HepG2 (cell line): ENCODE measurements around the gene PRSS21. TPM values are rescaled to one million over a fixed set of nuclear protein-coding genes. Genes with fewer than 3 reads are reported as not detected.

Experiments
- ATAC-seq: fragments of 200-7000 bp; cut with Tn5 transposase; 3 replicates; pipeline ENCODE4 v1.9.1; 2020; ENCODE audit warnings: mild to moderate bottlenecking, moderate library complexity
- BruUV-seq: library from RNA; stranded (reverse); fragments of 400-500 nt; replicated peaks from 2 replicates; lab custom pipeline; 2021; lab: Mats Ljungman, UMichigan
- CTCF ChIA-PET: fragments of 300-600 bp; formaldehyde crosslinking; extraction: SDS; loops from one replicate; lab custom pipeline; 2021; ENCODE audit warnings: low total read pairs, inconsistent platforms, low intra/inter-chr PET ratio; lab: Yijun Ruan, JAX
- POLR2A ChIA-PET: fragments of 350-600 bp; sonication (Branson Sonifier 250); formaldehyde crosslinking; loops from one replicate; lab custom pipeline; 2020; ENCODE audit warnings: antibody characterized with exemption, inconsistent platforms; lab: Yijun Ruan, JAX
- DNase-seq: peaks from one replicate; pipeline ENCODE4 v3.0.0-alpha.2; 2015; ENCODE audit warnings: low spot score
- FAIRE-seq: peaks from 3 replicates; lab custom pipeline; 2011; peaks lifted over from hg19 to GRCh38; lab: Jason Lieb, UNC
- H2AFZ ChIP-seq: one replicate; pipeline ENCODE4 v1.6.1; 2011; ENCODE audit warnings: low read length, inconsistent platforms
- H3K27ac ChIP-seq: fragments of 300-600 bp; 3 replicates; pipeline ENCODE4 v1.8.0; 2011; ENCODE audit warnings: mixed run types, mild to moderate bottlenecking, mixed read lengths, low read length, inconsistent platforms; ENCODE audit not compliant: insufficient read depth; ENCODE audit errors: extremely low read length
- H3K27me3 ChIP-seq, 2 experiments: fragments of 200-600 bp in 1 of 2; 2 replicates in 1 of 2; 3 replicates in 1 of 2; pipeline versions ENCODE4 v1.6.0 to v1.8.0; 2011; ENCODE audit warnings: low read length in 2 of 2, mild to moderate bottlenecking in 2 of 2, moderate library complexity in 2 of 2, inconsistent platforms in 1 of 2; ENCODE audit not compliant: insufficient read depth in 2 of 2, control insufficient read depth in 1 of 2
- H3K36me3 ChIP-seq, 2 experiments: fragments of 200-600 bp in 1 of 2; replicated peaks in 1 of 2; 2 replicates in 1 of 2; 3 replicates in 1 of 2; pipeline versions ENCODE4 v1.5.1 to v1.8.0; 2011; ENCODE audit warnings: low read length in 2 of 2, inconsistent platforms in 1 of 2; ENCODE audit not compliant: insufficient read depth in 2 of 2, control insufficient read depth in 1 of 2
- H3K4me1 ChIP-seq: 2 replicates; pipeline ENCODE4 v1.5.1; 2012; ENCODE audit warnings: low read length, inconsistent platforms; ENCODE audit not compliant: insufficient read depth
- H3K4me2 ChIP-seq: 2 replicates; pipeline ENCODE4 v1.6.0; 2011; ENCODE audit warnings: low read depth, low read length, inconsistent platforms
- H3K4me3 ChIP-seq, 3 experiments: fragments of 200-600 bp in 1 of 3; sonication (generic), shearing (Covaris generic) in 1 of 3; replicated peaks in 1 of 3; 2 replicates each; pipeline ENCODE4 v1.5.1; 2011 to 2016; ENCODE audit warnings: low read length in 3 of 3, inconsistent platforms in 2 of 3, low read depth in 2 of 3, mild to moderate bottlenecking in 2 of 3, control low read depth in 1 of 3, mixed read lengths in 1 of 3; ENCODE audit not compliant: insufficient read depth in 1 of 3
- H3K79me2 ChIP-seq: one replicate; pipeline ENCODE4 v1.6.1; 2011; ENCODE audit warnings: low read length, inconsistent platforms; ENCODE audit not compliant: insufficient read depth
- H3K9ac ChIP-seq: 2 replicates; pipeline ENCODE4 v1.6.0; 2011; ENCODE audit warnings: mild to moderate bottlenecking, low read depth, low read length, inconsistent platforms; ENCODE audit not compliant: insufficient read depth
- H3K9me3 ChIP-seq: 2 replicates; pipeline ENCODE4 v1.5.1; 2012; ENCODE audit warnings: mild to moderate bottlenecking, low read length
- H4K20me1 ChIP-seq: 2 replicates; pipeline ENCODE4 v1.6.0; 2011; ENCODE audit warnings: inconsistent platforms, mild to moderate bottlenecking, low read length, moderate library complexity; ENCODE audit not compliant: insufficient read depth
- CCDC6 ChIP-seq: sonication (generic); formaldehyde crosslinking; IDR thresholded peaks from 2 replicates; pipeline ENCODE4 v1.8.1; 2022; ENCODE audit warnings: mild to moderate bottlenecking, missing genetic modification reagents, moderate library complexity
- PAF1 ChIP-seq: IDR thresholded peaks from 2 replicates; pipeline ENCODE4 v1.6.1; 2016; ENCODE audit warnings: missing genetic modification reagents, missing compliant biosample characterization
- PRMT3 ChIP-seq: sonication (generic); formaldehyde crosslinking; IDR thresholded peaks from 2 replicates; pipeline ENCODE4 v1.8.1; 2022; ENCODE audit warnings: low read depth, mild to moderate bottlenecking, moderate library complexity, missing genetic modification reagents, borderline replicate concordance
- TSC22D2 ChIP-seq: sonication (generic); formaldehyde crosslinking; IDR thresholded peaks from 2 replicates; pipeline ENCODE4 v1.5.1; 2020; ENCODE audit warnings: missing genetic modification reagents, mild to moderate bottlenecking, borderline replicate concordance
- YY1 ChIP-seq: IDR thresholded peaks from 2 replicates; pipeline ENCODE4 v1.6.1; 2011; ENCODE audit warnings: low read length, low read depth, moderate library complexity, mild to moderate bottlenecking; ENCODE audit not compliant: insufficient read depth, insufficient replicate concordance
- ZNF674 ChIP-seq: sonication (generic); formaldehyde crosslinking; IDR thresholded peaks from 2 replicates; pipeline ENCODE4 v1.5.0; 2020; ENCODE audit warnings: low read depth, mild to moderate bottlenecking, missing genetic modification reagents
- ZZZ3 ChIP-seq: sonication (generic); formaldehyde crosslinking; IDR thresholded peaks from 2 replicates; pipeline ENCODE4 v1.4.0; 2020; ENCODE audit warnings: missing genetic modification reagents, mild to moderate bottlenecking, borderline replicate concordance
- WGBS: methylation state at CpG from one replicate; pipeline ENCODE4 v1.1.6; 2017; ENCODE audit warnings: low lambda C conversion rate; 5-methylcytosine and 5-hydroxymethylcytosine counted together
- in situ Hi-C: cut with HindIII; loops from 2 replicates; pipeline ENCODE4 v1.10.0; 2017; ENCODE audit warnings: low pct_unique_long_range_greater_than_20kb; ENCODE audit not compliant: extremely low pct_ligation_motif_present
- intact Hi-C: fragments of 100-400 bp; cut with micrococcal nuclease; formaldehyde crosslinking; loops from one replicate; pipeline ENCODE4 v1.10.0; 2022; ENCODE audit not compliant: unreplicated experiment
- polyA plus RNA-seq, 8 experiments: library from polyadenylated mRNA; depleted of rRNA in 3 of 8; stranded (reverse) in 7 of 8; unstranded in 1 of 8; fragments of >200 nt; fragmentation: Illumina TruSeq in 4 of 8; extraction: Trizol in 4 of 8; gene quantifications; 2 replicates each; pipeline versions ENCODE4 v1.2.1 to v1.2.3, GENCODE V29; 2011 to 2016; ENCODE audit warnings: low read depth in 4 of 8, missing spikeins in 1 of 8, mixed read lengths in 1 of 8; ENCODE audit not compliant: insufficient read depth in 1 of 8
- total RNA-seq, 5 experiments: library from RNA; depleted of rRNA; stranded (reverse); fragments of >200 nt; fragmentation: Illumina TruSeq; extraction: Trizol; gene quantifications; 2 replicates each; pipeline ENCODE4 v1.2.3, GENCODE V29; 2016; ENCODE audit warnings: low read depth in 1 of 5
- TF ChIP-seq, protein P1 (sequence below): sonication (generic); formaldehyde crosslinking; IDR thresholded peaks from 2 replicates; pipeline ENCODE4 v1.8.1; 2023; ENCODE audit warnings: mild to moderate bottlenecking, moderate library complexity, missing genetic modification reagents

PRSS21 gene
- total and polyA plus RNA-seq, 2 of the 13 experiments (the other 11 are each of a cell fraction or from before 2014, with no cell fraction given), result not detected

DNA sequence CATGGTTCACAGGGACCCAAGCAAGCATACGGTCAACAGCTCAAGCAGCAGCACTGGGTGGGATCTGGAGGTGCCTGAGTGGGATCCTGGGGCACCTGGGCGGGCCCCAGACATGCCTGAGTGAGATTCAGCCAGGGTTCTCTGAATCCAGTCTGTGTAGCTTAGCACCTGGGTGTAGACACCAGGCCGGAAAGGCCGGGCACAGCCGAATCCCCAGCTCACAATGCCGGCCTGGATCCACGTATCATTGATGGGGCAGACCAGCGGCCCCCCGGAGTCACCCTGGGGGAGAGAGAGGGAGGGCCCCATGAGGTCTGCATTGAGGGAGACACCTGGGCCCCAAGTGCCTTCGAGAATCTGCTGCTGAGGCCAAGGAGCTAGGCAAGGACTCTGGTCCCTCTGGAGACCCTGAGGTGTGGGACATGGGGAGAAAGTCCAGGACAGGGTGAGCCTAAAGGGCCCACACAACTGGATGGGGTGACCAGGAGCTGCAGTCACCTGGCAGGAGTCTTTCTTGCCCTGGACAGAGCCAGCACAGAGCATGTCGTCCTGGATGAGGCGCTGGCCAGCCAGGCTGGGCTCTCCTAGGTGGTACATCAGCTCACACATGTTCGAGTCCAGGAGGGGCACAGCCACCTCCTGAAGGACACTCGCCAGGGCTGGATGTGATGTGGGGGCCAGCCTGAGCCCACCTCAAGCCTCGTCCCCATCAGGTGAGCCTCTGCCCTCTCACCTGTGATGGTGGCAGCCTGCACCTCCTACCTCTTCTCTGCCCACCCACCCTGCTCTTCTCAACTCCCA lies 22.8 kb downstream of the PRSS21 start:
- no peak for FAIRE-seq
- H3K27ac ChIP-seq, result no peak overlapping the region
- BruUV-seq, result no TSS peak
- no peak overlapping the region for H3K4me3 ChIP-seq
- no peak for TF ChIP-seq ZNF674 (CRISPR knock-in tag)
- no peak for TF ChIP-seq PAF1 (CRISPR knock-in tag)
- in situ Hi-C loops (loop anchor here (5.0 kb wide), 2 partner anchors 32 to 72 kb away; partner anchors contain the start of gene FLYWCH1), intact Hi-C loops (loop anchor here (1.0 to 2.0 kb wide), 3 partner anchors 15 to 79 kb away; no protein-coding TSS in a partner anchor)
- H3K4me2 ChIP-seq, result no peak overlapping the region
- no peak for DNase-seq
- ChIA-PET POLR2A (interaction anchor here (1.4 to 1.8 kb wide), 3 partner anchors 10 to 66 kb away, joined by 7 to 19 read pairs (median 9); partner anchors contain the start of gene ZG16B), CTCF (interaction anchor here (0.8 to 3.0 kb wide), 4 partner anchors 29 to 87 kb away, joined by 3 to 19 read pairs (median 8); no protein-coding TSS in a partner anchor)
- H3K27me3 ChIP-seq, result peaks cover 3 to 4% of the 10 kb centered on the region in 2 experiments; a peak in 2 of 5 replicates
- H3K9me3 ChIP-seq, result no peaks in the 10 kb centered on the region
- H3K79me2 ChIP-seq, result no peaks in the 10 kb centered on the region
- WGBS, result 38% methylated on average over 1 of the region's 15 CpGs
- no peak overlapping the region for H2AFZ ChIP-seq
- H3K36me3 ChIP-seq, result no peaks in the 10 kb centered on the region
- ATAC-seq, result no peak
- no peak overlapping the region for H3K9ac ChIP-seq
- H3K4me1 ChIP-seq, result peaks cover 39% of the 10 kb centered on the region
- H4K20me1 ChIP-seq, result no peaks in the 10 kb centered on the region

DNA sequence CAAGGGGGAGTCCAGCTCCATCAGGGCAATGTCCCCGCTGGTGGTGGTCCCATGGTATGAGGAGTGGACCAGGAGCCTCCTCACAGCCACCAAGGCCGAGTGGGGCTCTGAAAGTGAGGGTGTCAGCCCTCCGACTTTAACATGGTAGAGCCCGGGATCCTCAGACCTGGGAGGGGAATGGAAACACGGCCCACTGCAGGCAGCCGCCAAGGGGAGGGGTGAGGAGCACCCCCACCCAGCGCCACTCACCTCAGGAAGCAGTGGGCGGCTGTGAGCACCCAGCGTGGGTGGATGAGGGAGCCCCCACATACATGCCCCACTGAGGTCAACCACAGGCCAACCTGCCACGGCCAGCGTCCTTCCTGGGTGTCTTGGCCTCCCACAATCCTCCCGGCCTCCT lies 23.9 kb downstream of the PRSS21 start:
- Histone ChIP-seq H3K27ac (no peak overlapping the region), H3K79me2 (no peaks in the 10 kb centered on the region), H3K36me3 (no peaks in the 10 kb centered on the region), H2AFZ (no peak overlapping the region), H3K4me3 (no peak overlapping the region), H3K9ac (no peak overlapping the region), H4K20me1 (no peaks in the 10 kb centered on the region), H3K27me3 (peaks cover 3 to 11% of the 10 kb centered on the region in 2 experiments; a peak in 2 of 5 replicates), H3K4me2 (no peak overlapping the region), H3K4me1 (peaks cover 30% of the 10 kb centered on the region), H3K9me3 (no peaks in the 10 kb centered on the region)
- BruUV-seq, result no TSS peak
- DNase-seq (no peak), ATAC-seq (no peak), FAIRE-seq (no peak)
- POLR2A ChIA-PET, result no interaction called here
- CTCF ChIA-PET, result no interaction called here
- intact Hi-C loops, result no loop called here
- in situ Hi-C loops, result no loop called here
- WGBS, result 85% methylated on average over 3 of the region's 12 CpGs
- TF ChIP-seq CCDC6 (no peak), YY1 (no peak), PRMT3 (CRISPR knock-in tag) (no peak), TSC22D2 (no peak), ZZZ3 (no peak)
- TF ChIP-seq, protein P1, sequence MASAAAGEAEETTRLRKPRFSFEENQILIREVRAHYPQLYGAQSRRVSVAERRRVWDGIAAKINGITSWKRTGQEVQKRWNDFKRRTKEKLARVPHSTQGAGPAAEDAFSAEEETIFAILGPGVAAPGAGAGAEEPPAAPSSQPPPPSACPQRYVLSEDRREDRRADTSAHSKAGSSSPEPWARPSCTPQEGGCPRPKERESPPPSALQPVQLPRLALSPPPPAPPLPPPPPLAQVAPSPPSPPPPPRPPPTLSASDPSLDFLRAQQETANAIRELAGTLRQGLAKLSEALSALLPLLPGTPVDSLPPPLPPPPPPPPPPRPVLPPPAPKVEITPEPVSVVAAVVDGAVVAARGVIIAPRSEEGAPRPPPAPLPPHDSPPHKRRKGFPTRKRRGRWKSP, result no peak
